Urothelium cell line (cell line): Measurements from ENCODE around the gene TPBG.
"Not testable (repeated sequence)": the region's sequence is repeated elsewhere in the genome, so short reads cannot be mapped to it uniquely, and the experiment has no call there.

ENCODE experiments used
- DNase-seq: peaks from one replicate; pipeline ENCODE4 v3.0.0; 2011; ENCODE audit warnings: low spot score, mixed read lengths
- FAIRE-seq: peaks from 2 replicates; lab custom pipeline; 2011; peaks lifted over from hg19 to GRCh38; lab: Jason Lieb, UNC

Gene TPBG

DNA sequence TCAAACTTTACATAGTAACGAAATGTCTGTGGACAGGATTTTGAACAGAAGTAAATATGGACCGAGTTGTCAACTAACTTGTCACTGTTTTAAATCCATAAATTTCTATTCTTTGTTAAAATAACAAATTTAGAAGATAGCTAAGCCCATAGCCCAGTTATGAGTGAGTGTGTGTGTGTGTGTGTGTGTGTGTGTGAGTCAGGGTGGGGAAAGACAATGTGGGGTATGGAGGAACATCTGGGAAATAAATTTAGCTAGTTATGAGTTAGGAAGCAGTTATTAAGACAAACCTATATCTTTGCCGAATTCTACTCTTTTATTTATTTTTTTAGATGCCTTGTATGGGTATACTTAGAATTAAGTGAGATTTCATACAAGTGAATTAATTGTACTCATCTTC lies 9.0 kb downstream of the TPBG start:
- no peak for DNase-seq
- FAIRE-seq: no peak

DNA sequence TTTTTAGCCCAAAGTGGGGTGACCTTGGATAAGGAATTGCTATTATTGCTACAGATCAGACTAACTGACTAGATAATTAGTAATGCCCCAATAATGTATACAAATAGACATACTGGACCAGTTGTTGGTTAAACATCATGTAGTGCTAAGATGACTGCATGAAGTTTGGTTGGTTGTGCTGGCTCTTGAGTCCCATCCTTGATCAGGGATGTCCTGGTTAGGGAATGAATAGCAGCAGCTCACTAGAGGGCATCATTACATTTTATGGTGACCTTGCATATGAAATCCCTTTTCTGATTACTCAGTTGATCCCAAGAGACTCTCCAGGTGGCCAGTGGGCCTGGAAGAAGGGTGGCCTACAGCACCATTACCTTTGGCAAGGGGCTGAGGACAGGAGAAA lies 10.9 kb downstream of the TPBG start:
- DNase-seq (no peak), FAIRE-seq (no peak)

DNA sequence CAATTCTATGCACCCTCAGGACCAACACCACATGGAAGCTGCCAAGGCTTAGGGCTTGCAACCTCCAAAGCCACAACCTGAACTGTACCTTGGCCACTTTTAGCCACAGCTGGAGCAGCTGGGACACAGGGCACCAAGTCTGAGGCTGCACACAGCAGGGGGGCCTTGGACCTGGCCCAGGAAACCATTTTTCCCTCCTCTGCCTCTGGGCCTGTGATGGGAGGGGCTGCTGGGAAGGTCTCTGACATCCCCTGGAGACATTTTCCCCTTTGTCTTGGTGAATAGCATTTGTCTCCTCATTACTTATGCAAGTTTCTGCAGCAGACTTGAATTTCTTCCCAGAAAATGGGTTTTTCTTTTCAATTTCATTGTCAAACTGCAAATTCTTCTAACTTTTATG lies 13.0 kb downstream of the TPBG start:
- DNase-seq (no peak), FAIRE-seq (no peak)

- FAIRE-seq (no peak), DNase-seq (no peak)
Observed at GRCh38 chr6:82380566-82381185, 17.1 kb downstream of the TPBG start.

- DNase-seq: no peak
- no peak for FAIRE-seq
Observed at GRCh38 chr6:82381278-82381677, 17.7 kb downstream of the TPBG start.

- DNase-seq (no peak), FAIRE-seq (no peak)
Observed at GRCh38 chr6:82385102-82385501, 21.5 kb downstream of the TPBG start.

GRCh38 chr6:82385546-82385945 lies 21.9 kb downstream of the TPBG start:
- FAIRE-seq: no peak
- DNase-seq: no peak

DNA sequence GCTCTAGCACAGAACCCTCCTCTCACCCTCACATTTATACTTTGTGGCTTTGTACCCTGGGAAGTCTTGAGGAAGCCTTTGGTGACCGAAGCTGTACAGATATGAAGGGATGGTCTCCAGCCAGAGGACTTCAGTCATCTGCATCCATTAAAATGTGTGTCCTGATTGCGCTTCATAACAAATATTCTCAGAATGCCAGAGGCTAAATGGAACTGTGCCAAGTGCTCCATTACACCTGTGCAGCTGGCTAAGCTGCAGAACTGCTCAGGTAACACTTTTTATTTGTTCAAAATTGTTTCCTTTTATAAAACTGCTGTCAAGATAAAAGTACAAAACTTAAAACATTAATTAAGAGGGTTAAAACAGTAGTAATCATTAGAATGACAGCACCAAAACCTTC lies 22.3 kb downstream of the TPBG start:
- DNase-seq (no peak), FAIRE-seq (no peak)

DNA sequence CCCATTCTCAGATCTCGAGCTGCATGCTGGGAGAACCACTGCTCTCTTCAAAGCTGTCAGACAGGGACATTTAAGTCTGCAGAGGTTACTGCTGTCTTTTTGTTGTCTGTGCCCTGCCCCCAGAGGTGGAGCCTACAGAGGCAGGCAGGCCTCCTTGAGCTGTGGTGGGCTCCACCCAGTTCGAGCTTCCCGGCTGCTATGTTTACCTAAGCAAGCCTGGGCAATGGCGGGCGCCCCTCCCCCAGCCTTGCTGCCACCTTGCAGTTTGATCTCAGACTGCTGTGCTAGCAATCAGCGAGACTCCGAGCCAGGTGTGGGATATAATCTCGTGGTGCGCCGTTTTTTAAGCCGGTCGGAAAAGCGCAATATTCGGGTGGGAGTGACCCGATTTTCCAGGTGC lies 31.2 kb downstream of the TPBG start:
- not testable (repeated sequence) for FAIRE-seq, DNase-seq

DNA sequence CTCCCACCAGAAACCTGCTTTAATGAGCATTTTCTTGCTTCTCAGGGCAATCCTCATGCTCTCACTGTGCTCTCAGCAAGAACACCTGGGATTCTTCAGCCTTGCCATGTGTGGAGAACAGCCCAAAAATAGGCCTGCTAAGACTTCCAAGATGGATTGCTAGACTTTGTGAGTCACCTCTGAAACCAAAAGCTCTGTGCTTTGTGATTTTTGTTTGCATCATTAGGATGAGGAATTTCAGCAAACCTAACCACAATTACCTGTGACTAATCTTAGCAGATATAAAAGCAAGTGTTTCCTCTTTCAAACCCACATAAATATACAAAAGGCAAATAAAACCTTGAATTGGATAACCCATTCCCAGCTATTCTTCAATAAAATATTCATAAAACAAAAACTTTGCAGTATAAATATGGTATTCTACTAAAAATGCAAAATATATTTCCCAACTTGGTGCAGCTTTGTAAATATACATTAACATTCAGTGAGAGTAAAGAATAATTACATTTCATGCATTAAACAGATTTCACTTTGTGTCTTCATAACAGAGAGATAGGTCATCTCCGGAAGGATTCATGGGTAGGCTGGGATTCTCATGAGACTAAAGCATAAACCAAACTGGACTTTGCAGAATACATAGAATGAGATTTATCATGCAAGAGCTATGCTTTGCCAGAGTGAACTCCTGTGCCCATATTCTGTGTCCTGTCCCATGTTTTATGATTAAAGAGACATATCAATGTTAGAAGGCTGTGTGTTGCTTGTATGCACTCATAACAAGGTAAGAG lies 33.5 kb downstream of the TPBG start:
- FAIRE-seq (no peak), DNase-seq (peak; percentile 72)

GRCh38 chr6:82397962-82398692 lies 34.5 kb downstream of the TPBG start:
- peak; percentile 8 for DNase-seq
- no peak for FAIRE-seq

- no peak for DNase-seq
- no peak for FAIRE-seq
Observed at GRCh38 chr6:82408952-82409431, 45.4 kb downstream of the TPBG start.

GRCh38 chr6:82410151-82410648 lies 46.6 kb downstream of the TPBG start:
- DNase-seq (no peak), FAIRE-seq (no peak)

DNA sequence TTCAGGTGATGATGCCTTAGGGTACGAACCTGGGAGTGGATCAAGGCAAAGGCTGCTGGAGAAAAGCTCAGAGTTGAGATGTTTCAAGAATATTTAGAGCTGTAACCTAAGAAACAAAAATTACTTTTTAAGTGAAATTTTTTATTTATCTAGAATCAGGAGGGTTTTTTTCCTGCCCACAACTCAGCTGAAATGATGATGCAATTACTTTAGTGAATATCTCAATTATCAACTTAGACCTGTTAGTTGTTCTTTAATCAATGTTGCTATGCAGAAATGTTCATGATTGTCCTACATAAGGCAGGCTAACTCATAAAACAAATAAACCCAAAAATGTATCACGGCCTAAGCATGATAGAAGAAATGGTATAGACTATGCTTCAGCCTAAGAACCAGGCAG lies 50.3 kb downstream of the TPBG start:
- DNase-seq (no peak), FAIRE-seq (no peak)

- FAIRE-seq (no peak), DNase-seq (no peak)
Observed at GRCh38 chr6:82415820-82416219, 52.2 kb downstream of the TPBG start.

- DNase-seq (no peak), FAIRE-seq (no peak)
Observed at GRCh38 chr6:82416346-82416745, 52.7 kb downstream of the TPBG start.
